C4-2B (cell line): ENCODE measurements around the gene CENPP.

Experiments used
- ZFX ChIP-seq: fragments of 450-650 bp; IDR thresholded peaks from 2 replicates; pipeline ENCODE4 v1.6.1; 2017
- TF ChIP-seq, protein P1 (sequence below): fragments of 450-650 bp; conservative IDR thresholded peaks from 2 replicates; pipeline ENCODE4 v1.5.1; 2017; ENCODE audit warnings: mild to moderate bottlenecking

DNA sequence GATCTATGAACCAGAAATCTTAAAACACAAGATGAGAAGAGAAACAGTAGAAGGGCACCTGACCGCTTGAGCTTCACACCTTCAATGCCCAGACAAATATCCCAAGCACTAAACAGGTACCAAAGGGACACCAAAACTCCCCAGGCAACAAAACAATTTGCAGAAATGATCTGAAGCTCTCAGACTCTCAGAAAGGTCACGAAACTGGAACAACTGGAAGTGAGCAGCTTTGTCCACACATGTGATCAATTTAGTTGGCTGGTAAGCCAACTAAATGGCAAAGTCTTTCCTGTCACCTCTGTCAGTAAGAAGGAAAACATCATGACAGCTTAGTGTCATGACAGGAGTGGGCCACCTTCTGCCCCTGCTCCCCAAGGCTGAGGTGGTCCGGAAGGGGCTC, 340.1 kb downstream of the CENPP start:
- TF ChIP-seq, protein P1, sequence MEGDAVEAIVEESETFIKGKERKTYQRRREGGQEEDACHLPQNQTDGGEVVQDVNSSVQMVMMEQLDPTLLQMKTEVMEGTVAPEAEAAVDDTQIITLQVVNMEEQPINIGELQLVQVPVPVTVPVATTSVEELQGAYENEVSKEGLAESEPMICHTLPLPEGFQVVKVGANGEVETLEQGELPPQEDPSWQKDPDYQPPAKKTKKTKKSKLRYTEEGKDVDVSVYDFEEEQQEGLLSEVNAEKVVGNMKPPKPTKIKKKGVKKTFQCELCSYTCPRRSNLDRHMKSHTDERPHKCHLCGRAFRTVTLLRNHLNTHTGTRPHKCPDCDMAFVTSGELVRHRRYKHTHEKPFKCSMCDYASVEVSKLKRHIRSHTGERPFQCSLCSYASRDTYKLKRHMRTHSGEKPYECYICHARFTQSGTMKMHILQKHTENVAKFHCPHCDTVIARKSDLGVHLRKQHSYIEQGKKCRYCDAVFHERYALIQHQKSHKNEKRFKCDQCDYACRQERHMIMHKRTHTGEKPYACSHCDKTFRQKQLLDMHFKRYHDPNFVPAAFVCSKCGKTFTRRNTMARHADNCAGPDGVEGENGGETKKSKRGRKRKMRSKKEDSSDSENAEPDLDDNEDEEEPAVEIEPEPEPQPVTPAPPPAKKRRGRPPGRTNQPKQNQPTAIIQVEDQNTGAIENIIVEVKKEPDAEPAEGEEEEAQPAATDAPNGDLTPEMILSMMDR, result no peak
- no peak for TF ChIP-seq ZFX
